Activated T-cell treated with anti-CD3 and anti-CD28 coated beads, Interleukin-2, amount 50 U/mL, for 24 hours (primary cell): ENCODE data around the gene PBX1.

Source experiments
- DNase-seq: peaks from one replicate; pipeline ENCODE4 v3.0.0-alpha.2; 2020
- H3K27ac Mint-ChIP-seq: 2 replicates; pipeline ENCODE4 v1.8.0; 2020; ENCODE audit warnings: mild to moderate bottlenecking, mixed read lengths
- H3K27me3 Mint-ChIP-seq: 2 replicates; pipeline ENCODE4 v1.8.0; 2020; ENCODE audit warnings: mixed read lengths
- H3K36me3 Mint-ChIP-seq: 2 replicates; pipeline ENCODE4 v1.8.0; 2020; ENCODE audit warnings: low read depth, mixed read lengths
- H3K4me1 Mint-ChIP-seq: 2 replicates; pipeline ENCODE4 v1.8.0; 2020; ENCODE audit warnings: low read depth, mixed read lengths
- H3K4me3 Mint-ChIP-seq: 2 replicates; pipeline ENCODE4 v1.8.0; 2020; ENCODE audit warnings: mild to moderate bottlenecking, moderate library complexity, mixed read lengths
- H3K9me3 Mint-ChIP-seq: 2 replicates; pipeline ENCODE4 v1.8.0; 2020; ENCODE audit warnings: mixed read lengths

The PBX1 gene

GRCh38 chr1:164764333-164764732 is 205.3 kb downstream of the PBX1 start:
- no peak overlapping the region for H3K4me3 Mint-ChIP-seq
- no peaks in the 10 kb centered on the region for H3K4me1 Mint-ChIP-seq
- no peaks in the 10 kb centered on the region for H3K9me3 Mint-ChIP-seq
- DNase-seq, result no peak
- no peak overlapping the region for H3K27ac Mint-ChIP-seq
- H3K27me3 Mint-ChIP-seq, result no peaks in the 10 kb centered on the region
- H3K36me3 Mint-ChIP-seq, result no peaks in the 10 kb centered on the region

DNA sequence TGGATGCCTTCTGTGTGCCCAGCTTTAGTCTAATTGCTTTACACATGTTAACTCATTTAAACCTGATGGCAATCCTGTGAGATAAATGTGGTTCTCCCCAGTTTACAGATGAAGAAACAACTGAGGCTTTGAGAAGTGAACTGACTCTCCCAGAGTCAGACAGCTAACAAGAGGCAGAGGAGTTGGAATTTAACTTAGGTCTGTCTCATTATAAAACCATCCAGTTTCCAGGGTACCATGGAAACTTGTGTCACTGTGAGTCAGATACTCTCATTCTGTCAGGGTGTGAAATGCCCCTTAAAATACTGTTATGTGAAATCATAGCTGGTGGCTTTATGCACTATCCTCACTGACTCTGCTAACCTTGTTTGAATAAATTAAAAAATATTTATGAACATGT is 206.6 kb downstream of the PBX1 start:
- no peak for DNase-seq
- Mint-ChIP-seq H3K27ac (no peak overlapping the region), H3K36me3 (no peaks in the 10 kb centered on the region), H3K9me3 (no peaks in the 10 kb centered on the region), H3K4me3 (no peak overlapping the region), H3K4me1 (no peaks in the 10 kb centered on the region), H3K27me3 (no peaks in the 10 kb centered on the region)

- Mint-ChIP-seq H3K27ac (no peak overlapping the region), H3K4me3 (no peak overlapping the region), H3K9me3 (no peaks in the 10 kb centered on the region), H3K36me3 (no peaks in the 10 kb centered on the region), H3K27me3 (no peaks in the 10 kb centered on the region), H3K4me1 (no peaks in the 10 kb centered on the region)
- no peak for DNase-seq
These were observed 207.2 kb downstream of the PBX1 start for GRCh38 chr1:164765992-164766720.

DNA sequence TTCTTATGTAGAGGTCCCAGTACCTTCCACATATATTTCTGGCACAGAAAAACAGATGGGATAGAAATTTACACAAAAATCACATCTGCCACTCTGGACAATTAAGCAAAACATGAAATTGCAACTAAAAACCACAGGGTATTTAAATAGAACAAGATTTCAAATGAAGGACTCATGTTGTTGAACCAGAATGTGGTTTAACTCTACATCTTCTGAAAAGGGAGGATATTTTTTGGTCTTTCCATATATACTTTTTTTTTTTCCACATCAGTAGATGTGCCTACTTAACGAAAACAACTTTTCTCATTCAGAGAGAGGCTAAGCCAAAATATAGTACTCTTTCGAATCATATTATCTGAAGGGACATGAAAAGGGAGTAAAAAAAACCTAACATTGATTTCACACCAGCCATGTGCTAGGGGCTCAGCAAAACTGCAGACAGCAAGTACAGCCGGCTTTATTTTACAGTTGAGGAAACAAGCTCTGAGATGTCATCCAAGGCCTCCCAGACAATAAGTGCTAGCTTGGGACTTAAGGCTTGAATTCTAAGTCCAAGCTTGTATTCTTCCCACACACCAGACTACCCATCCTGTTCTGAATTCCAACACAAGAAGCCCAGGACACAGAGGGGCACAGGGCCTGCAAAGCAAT is 208.9 kb downstream of the PBX1 start:
- H3K9me3 Mint-ChIP-seq, result no peaks in the 10 kb centered on the region
- no peak for DNase-seq
- no peaks in the 10 kb centered on the region for H3K36me3 Mint-ChIP-seq

DNA sequence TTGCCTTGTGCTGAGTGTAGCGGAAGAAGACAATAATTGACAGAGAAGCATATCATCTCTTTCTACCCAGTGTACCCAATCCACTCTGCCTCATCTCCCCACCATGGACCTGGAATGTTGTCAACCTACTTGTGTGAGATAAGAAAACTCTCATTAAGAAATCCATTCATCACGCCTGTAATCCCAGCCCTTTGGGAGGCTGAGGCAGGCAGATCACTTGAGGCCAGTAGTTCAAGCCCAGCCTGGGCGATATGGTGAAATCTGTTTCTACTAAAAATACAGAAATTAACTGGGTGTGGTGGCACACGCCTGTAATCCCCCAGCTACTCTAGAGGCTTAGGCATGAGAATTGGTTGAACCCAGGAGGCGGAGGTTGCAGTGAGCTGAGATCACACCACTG is 209.6 kb downstream of the PBX1 start:
- H3K36me3 Mint-ChIP-seq, result no peaks in the 10 kb centered on the region
- H3K4me3 Mint-ChIP-seq, result no peak overlapping the region
- no peak for DNase-seq
- H3K4me1 Mint-ChIP-seq, result no peaks in the 10 kb centered on the region
- H3K9me3 Mint-ChIP-seq, result no peaks in the 10 kb centered on the region
- H3K27ac Mint-ChIP-seq, result no peak overlapping the region
- no peaks in the 10 kb centered on the region for H3K27me3 Mint-ChIP-seq

More for the DNA sequence above, 208.9 kb downstream of the PBX1 start:
- Mint-ChIP-seq H3K27me3 (no peaks in the 10 kb centered on the region), H3K4me1 (no peaks in the 10 kb centered on the region), H3K27ac (no peak overlapping the region), H3K4me3 (no peak overlapping the region)

DNA sequence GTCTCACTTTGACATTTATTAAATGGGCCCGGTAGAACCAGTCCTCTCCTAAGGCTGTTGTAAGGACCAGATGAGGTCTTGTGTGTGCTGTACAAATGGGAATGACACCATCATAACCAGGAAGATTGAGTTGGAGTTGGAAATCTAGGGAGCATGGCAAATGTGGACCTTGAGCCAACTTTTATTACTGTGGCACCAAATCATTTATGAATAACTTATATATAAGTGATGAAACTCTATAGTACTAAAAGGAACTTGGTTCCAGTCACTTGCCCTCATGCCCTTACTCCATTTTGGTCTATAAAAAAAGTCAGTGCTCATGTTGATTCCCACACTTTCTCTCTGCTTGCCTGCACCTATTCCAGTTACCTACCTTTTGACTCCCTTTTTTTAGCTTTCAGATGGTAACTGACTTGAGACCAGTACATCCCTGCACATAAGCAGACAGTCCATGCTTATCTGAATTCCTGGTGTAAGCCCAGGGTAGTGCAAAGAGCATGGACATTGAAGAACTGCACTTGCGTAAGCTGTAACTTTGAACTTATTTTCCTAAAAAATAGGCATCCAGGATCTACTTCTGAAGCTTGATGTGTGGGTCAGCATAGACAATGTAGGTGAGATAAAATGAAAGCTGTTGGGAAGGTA is 210.6 kb downstream of the PBX1 start:
- Mint-ChIP-seq H3K4me1 (no peaks in the 10 kb centered on the region), H3K4me3 (no peak overlapping the region), H3K9me3 (no peaks in the 10 kb centered on the region), H3K27me3 (no peaks in the 10 kb centered on the region), H3K36me3 (no peaks in the 10 kb centered on the region), H3K27ac (no peak overlapping the region)
- no peak for DNase-seq

GRCh38 chr1:164770131-164770529 is 211.1 kb downstream of the PBX1 start:
- no peaks in the 10 kb centered on the region for H3K36me3 Mint-ChIP-seq
- H3K27ac Mint-ChIP-seq, result no peak overlapping the region

GRCh38 chr1:164771041-164771618 is 212.1 kb downstream of the PBX1 start:
- Mint-ChIP-seq H3K36me3 (no peaks in the 10 kb centered on the region), H3K27ac (no peak overlapping the region), H3K4me1 (no peaks in the 10 kb centered on the region), H3K27me3 (no peaks in the 10 kb centered on the region), H3K4me3 (no peak overlapping the region), H3K9me3 (no peaks in the 10 kb centered on the region)
- DNase-seq, result no peak

More at GRCh38 chr1:164770131-164770529, 211.1 kb downstream of the PBX1 start:
- H3K9me3 Mint-ChIP-seq, result no peaks in the 10 kb centered on the region
- no peak overlapping the region for H3K4me3 Mint-ChIP-seq
- H3K27me3 Mint-ChIP-seq, result no peaks in the 10 kb centered on the region
- no peaks in the 10 kb centered on the region for H3K4me1 Mint-ChIP-seq
- DNase-seq, result no peak

DNA sequence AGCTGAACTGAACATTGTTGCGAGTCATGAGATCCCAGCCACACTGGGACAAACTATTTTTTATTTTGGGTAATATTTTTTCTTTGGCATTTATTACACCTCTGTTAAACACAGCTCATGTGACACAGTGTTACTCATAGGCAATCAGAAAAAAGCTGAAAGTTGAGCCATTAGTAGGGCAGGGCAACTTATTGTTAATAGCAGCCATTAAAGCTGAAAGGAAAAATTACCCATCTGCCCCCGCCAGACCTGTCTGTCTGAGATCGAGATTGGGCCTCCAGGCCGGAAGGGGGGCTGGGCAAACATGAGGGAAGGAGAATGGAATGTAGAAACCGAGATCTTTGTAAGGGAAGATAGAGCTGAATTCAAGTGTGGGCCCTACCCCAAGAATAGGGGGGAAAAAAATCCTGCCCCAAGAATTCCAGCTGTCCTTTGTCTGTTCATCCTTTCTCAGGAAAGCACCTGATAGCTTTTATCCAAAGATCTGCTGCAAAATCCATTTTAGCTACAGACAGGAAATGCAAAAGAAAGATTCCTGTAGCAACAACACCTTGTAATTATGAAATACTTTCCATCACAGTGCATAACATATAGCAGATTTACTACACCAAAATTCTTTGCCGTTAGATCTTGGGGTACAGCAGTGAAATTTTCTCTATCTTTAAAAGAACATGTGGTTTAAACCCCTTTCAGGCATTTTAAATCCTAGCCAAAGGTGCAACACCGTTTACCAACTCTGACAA is 212.8 kb downstream of the PBX1 start:
- Mint-ChIP-seq H3K27me3 (no peaks in the 10 kb centered on the region), H3K36me3 (no peaks in the 10 kb centered on the region), H3K9me3 (no peaks in the 10 kb centered on the region), H3K4me3 (no peak overlapping the region), H3K4me1 (no peaks in the 10 kb centered on the region), H3K27ac (no peak overlapping the region)
- no peak for DNase-seq

- no peak overlapping the region for H3K27ac Mint-ChIP-seq
- H3K27me3 Mint-ChIP-seq, result no peaks in the 10 kb centered on the region
- H3K36me3 Mint-ChIP-seq, result no peaks in the 10 kb centered on the region
- no peak overlapping the region for H3K4me3 Mint-ChIP-seq
- no peaks in the 10 kb centered on the region for H3K9me3 Mint-ChIP-seq
- no peaks in the 10 kb centered on the region for H3K4me1 Mint-ChIP-seq
- no peak for DNase-seq
These were observed 213.7 kb downstream of the PBX1 start for GRCh38 chr1:164772635-164773034.

DNA sequence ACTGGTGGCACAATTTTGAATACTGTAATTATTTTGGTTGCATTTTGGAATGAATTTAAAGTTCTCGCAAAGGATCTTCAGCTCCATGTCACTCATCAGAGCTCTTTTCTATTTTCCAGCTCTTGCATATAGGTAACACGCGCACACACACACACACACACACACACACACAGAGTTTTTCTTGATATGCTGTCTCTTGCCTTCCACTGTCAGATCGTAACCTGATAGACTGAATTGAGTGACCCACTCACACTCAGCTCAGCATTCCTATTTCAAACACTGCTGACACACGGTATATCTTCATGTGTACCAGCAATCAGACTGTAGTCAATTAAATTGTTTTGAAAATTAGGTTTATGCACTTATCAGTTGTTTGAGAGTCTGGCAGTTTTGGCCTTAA is 214.1 kb downstream of the PBX1 start:
- Mint-ChIP-seq H3K4me3 (no peak overlapping the region), H3K27me3 (no peaks in the 10 kb centered on the region), H3K9me3 (no peaks in the 10 kb centered on the region), H3K27ac (no peak overlapping the region), H3K36me3 (no peaks in the 10 kb centered on the region), H3K4me1 (no peaks in the 10 kb centered on the region)
- no peak for DNase-seq

DNA sequence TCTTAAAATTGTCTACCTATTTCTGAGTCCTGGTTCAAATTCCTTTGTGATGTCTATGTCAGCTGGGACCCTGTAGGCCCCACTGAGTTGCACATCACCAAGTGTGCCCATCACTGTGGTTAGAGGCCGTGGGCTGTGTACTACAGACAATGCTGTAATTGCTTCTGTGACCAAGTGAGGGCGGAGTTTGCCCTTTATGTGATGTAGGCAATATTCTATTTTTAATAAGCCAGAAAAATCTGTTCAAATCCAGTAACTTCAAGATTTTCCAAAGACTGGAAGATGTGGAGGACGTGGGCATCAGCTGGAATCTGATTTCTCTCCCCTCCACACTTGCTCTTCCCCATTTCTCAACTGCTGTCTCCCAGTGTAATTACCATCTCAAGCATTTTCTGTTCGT is 215.4 kb downstream of the PBX1 start:
- Mint-ChIP-seq H3K27ac (no peak overlapping the region), H3K27me3 (no peaks in the 10 kb centered on the region)

GRCh38 chr1:164774819-164775654 is 216.1 kb downstream of the PBX1 start:
- DNase-seq, result no peak
- no peaks in the 10 kb centered on the region for H3K4me1 Mint-ChIP-seq
- H3K9me3 Mint-ChIP-seq, result no peaks in the 10 kb centered on the region
- H3K27ac Mint-ChIP-seq, result no peak overlapping the region
- no peaks in the 10 kb centered on the region for H3K27me3 Mint-ChIP-seq
- H3K36me3 Mint-ChIP-seq, result no peaks in the 10 kb centered on the region
- no peak overlapping the region for H3K4me3 Mint-ChIP-seq

More for the DNA sequence above, 215.4 kb downstream of the PBX1 start:
- no peak for DNase-seq
- Mint-ChIP-seq H3K4me3 (no peak overlapping the region), H3K9me3 (no peaks in the 10 kb centered on the region), H3K4me1 (no peaks in the 10 kb centered on the region), H3K36me3 (no peaks in the 10 kb centered on the region)

DNA sequence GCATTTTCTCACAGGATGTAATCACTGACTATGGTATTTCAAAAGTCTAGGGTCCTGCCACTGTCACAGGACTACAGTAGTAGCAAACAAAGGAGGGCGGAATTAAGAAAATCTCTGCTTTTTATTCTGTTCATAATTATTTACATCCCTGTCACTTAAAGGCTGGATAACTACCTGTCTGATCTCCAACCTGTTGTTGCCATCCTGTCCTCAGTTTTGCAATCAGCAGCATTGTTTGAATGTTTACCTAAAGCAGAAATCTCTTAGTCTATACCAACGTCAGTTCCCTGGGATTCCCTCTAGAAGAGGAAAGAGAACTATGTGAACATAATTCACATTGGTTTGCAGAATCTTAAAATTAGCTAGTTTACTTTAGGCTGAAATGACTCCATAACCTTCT is 218.5 kb downstream of the PBX1 start:
- Mint-ChIP-seq H3K9me3 (no peaks in the 10 kb centered on the region), H3K36me3 (no peaks in the 10 kb centered on the region), H3K4me3 (no peak overlapping the region), H3K4me1 (no peaks in the 10 kb centered on the region), H3K27ac (no peak overlapping the region), H3K27me3 (no peaks in the 10 kb centered on the region)
- DNase-seq, result no peak
